OCI-LY7 (cell line): ENCODE data around the gene THAP4.

ENCODE experiments used
- EZH2phosphoT487 ChIP-seq: fragments of 200-600 bp; sonication (generic); IDR thresholded peaks from 2 replicates; pipeline ENCODE4 v1.6.1; 2018; ENCODE audit warnings: low read depth, borderline replicate concordance, mild to moderate bottlenecking, mixed run types, antibody characterized with exemption, low read length, moderate library complexity, mixed read lengths
- TF ChIP-seq, protein P1 (sequence below): fragments of 200-600 bp; sonication (generic); conservative IDR thresholded peaks from 2 replicates; pipeline ENCODE4 v1.5.1; 2014; ENCODE audit warnings: mild to moderate bottlenecking, antibody characterized with exemption, low read length, moderate library complexity, mixed read lengths

DNA sequence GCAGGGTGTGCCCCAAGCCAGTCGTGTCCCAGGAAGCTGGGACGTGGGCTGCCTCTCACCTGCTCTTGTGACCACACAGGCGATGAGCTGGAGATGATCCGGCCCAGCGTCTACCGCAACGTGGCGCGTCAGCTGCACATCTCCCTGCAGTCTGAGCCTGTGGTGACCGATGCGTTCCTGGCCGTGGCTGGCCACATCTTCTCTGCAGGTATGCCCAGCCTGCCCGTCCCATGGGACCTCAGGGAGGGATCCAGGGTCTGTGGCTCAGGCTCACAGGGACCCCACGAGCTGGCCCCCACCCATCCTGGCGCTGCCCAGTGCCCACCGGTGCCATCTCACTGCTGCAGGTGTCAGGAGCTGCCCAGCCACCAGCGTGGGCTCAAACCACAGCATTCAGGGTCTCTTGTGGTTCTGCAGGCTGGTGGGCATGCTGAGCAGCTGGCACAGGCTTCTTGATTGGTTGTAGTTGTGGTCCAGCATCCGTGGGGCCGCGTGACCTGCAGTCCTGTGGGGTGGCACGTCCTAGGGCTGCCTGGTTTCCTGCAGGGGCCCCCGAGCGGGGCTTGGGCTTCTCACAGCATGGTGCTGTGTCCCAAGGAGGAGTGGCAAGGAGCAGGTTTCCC is 74.6 kb downstream of the THAP4 start:
- TF ChIP-seq, protein P1, sequence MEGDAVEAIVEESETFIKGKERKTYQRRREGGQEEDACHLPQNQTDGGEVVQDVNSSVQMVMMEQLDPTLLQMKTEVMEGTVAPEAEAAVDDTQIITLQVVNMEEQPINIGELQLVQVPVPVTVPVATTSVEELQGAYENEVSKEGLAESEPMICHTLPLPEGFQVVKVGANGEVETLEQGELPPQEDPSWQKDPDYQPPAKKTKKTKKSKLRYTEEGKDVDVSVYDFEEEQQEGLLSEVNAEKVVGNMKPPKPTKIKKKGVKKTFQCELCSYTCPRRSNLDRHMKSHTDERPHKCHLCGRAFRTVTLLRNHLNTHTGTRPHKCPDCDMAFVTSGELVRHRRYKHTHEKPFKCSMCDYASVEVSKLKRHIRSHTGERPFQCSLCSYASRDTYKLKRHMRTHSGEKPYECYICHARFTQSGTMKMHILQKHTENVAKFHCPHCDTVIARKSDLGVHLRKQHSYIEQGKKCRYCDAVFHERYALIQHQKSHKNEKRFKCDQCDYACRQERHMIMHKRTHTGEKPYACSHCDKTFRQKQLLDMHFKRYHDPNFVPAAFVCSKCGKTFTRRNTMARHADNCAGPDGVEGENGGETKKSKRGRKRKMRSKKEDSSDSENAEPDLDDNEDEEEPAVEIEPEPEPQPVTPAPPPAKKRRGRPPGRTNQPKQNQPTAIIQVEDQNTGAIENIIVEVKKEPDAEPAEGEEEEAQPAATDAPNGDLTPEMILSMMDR: no peak
- no peak for TF ChIP-seq EZH2phosphoT487
